NCI-H2029 (cell line): ENCODE results near the gene HSD17B2.

Source experiments
- DNase-seq: peaks from one replicate; lab custom pipeline; 2025; lab: John Stamatoyannopoulos, UW

HSD17B2 gene

GRCh38 chr16:82019535-82019934 is 15.5 kb upstream of the HSD17B2 start:
- DNase-seq = no peak

GRCh38 chr16:82020051-82020450 is 15.0 kb upstream of the HSD17B2 start:
- no peak for DNase-seq

DNA sequence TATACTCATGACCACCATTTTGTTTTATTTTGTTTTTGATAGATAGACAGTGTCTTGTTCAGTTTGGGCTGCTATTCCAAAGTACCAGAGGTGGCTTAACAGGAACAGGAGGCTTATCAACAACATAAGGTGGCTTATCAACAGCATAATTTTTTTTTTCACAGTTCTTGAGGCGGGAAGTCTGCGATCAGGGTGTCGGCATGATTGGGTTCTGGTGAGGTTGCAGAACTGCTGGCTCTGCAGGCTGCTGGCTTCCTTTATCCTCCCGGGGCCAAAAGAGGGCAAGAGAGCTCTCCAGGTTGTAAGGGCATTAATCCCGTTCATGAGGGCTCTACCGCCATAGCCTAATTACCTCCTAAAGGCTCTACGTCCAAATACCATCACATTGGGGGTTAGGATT is 11.8 kb upstream of the HSD17B2 start:
- DNase-seq = no peak

DNA sequence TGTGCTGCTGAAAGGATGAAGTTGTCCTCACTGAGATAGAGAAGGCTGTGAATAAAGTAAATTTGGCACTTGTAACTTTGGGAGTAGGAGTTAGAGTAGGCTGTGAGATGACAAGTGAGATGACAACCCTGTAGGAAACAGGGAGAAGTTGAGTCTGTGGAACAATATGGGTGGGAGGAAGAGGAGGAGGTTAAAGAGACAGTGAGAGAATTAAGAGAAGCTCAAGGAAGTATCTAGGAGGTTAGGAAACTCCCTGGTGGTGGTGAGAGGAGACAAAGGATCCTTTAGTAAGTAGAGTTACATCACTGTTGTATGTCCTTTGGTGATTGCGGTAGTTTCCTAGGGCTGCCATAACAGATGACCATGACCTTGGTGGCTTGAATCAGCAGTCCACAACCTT is 10.7 kb upstream of the HSD17B2 start:
- DNase-seq = no peak

- no peak for DNase-seq
Measured at GRCh38 chr16:82024883-82025282, 10.2 kb upstream of the HSD17B2 start.

- no peak for DNase-seq
Measured at GRCh38 chr16:82027629-82028064, 7.4 kb upstream of the HSD17B2 start.

- no peak for DNase-seq
Measured at GRCh38 chr16:82031116-82032084, 3.7 kb upstream of the HSD17B2 start.

- DNase-seq = peak; percentile 32
Measured at GRCh38 chr16:82033006-82033405, 2.0 kb upstream of the HSD17B2 start.

- no peak for DNase-seq
Measured at GRCh38 chr16:82033683-82034300, 1.3 kb upstream of the HSD17B2 start.

DNA sequence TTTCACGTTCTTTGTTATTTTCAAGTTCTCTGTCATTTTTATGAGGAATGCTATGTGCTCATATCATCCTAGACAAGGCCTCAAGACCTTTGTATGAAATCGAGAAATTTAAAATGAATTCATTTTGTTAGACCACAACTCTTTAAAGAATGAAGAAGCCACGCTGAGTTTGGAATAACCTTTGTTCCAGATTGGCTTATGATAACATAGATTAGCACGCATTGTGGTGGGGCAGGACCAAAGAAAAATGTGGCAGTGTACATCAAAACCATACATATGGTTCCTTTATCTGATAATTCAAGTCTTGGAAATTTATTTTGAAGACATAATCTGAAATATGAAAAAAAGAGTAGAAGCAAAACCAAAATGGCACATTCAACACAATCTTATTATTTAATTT is 2.2 kb downstream of the HSD17B2 start:
- DNase-seq = no peak

GRCh38 chr16:82037666-82038065 is 2.6 kb downstream of the HSD17B2 start:
- DNase-seq = no peak

DNA sequence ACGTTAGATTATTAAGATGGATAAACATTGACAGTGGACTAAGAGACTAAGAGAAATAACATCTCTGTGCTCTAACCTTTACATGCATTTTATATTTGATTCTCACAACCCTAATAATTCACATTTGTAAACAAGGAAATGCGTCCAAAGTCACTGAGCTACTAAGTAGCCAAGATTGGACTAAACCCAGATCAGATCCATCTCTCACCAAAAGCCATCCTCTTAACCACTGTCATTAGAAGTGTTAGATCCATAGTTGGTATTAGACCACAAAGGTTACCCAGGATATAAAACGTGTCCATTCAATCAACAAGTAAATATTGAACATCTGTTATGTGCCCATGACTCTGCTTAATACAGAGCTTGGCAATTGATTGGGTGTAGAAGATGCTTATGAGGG is 5.2 kb downstream of the HSD17B2 start:
- DNase-seq = no peak

- DNase-seq = no peak
Measured at GRCh38 chr16:82041542-82041941, 6.5 kb downstream of the HSD17B2 start.

- no peak for DNase-seq
Measured at GRCh38 chr16:82042144-82042543, 7.1 kb downstream of the HSD17B2 start.

GRCh38 chr16:82042846-82043245 is 7.8 kb downstream of the HSD17B2 start:
- DNase-seq = no peak

DNA sequence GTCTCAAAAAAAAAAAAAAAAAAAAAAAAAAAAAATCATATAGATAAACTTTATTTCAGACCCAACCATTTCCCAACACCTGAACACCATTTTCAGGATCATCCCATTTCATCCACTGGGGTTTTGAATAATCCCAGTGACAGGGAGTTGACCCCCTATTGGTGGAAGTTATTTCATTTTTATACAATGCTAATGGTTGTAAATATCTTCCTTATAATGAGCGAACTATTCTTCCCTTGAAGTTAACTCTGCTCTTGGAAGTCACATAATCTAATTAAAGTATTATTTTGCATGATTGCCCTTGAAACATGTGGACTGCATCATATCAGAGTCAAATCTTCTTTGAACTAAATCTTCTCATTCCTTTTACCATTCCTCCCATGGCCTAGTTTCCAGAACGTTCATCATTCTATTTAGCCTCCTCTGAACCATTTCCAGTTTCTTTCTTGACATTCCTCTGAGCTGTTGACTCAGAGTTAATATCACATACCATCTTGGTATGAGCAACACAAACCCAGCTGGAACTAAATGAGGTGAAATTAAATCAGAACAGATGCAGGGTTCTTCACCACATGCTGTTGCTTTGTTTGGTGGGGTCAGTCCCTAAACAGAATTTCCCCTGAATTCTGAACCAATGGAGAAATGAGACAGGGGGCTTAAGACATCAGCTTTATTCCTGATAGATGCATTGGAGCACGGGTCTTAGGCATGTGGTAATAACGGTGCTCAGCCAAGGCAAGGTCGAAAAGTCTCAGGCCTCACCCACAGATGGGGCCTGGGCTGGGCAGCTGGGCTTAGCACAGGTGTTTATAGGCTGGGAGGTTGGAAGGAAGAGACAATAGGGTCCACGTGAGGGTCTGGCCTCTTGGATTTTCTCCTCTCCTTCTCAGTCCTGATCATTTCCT is 8.9 kb downstream of the HSD17B2 start:
- no peak for DNase-seq

- no peak for DNase-seq
Measured at GRCh38 chr16:82044585-82044911, 9.5 kb downstream of the HSD17B2 start.

DNA sequence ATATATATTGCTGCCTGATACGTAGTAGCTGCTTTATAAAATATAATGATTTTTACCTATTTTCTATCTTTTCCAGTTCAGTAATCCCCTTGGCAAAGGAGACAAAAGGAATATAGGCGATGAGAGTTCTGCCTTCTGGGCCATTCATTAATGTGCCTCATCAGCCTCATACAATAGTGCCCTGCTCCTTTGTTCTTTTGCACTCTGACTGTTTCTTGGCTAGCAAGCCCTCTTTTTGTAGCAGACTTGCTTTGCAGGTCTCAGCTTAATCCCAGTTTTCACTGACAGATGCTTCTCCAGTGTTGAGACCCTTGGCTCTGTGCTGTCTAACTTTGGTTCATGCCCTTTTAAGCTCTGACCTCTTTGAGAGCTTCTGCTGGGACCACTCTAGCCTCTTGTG is 10.4 kb downstream of the HSD17B2 start:
- no peak for DNase-seq

GRCh38 chr16:82046541-82046940 is 11.5 kb downstream of the HSD17B2 start:
- DNase-seq = no peak

DNA sequence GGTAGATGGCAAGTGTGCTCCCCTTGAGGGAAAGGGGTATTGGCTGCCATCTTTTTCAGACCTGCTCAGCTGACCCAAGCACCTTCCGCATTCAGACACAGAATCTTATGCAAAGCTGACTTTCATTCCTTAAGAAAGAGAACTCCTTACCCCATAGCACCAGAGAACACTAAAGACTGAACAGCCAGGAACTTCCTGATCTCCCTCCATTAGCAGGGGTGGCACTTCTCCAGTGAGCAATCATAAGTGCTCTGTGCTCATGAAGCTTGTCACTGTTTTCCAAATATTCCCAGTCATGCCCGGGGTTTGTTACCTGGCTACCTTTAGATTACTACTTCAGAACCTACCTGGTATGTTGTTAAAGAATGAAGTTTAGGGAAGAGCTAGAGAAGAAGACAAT is 11.9 kb downstream of the HSD17B2 start:
- no peak for DNase-seq

- no peak for DNase-seq
Measured at GRCh38 chr16:82047374-82047773, 12.3 kb downstream of the HSD17B2 start.

DNA sequence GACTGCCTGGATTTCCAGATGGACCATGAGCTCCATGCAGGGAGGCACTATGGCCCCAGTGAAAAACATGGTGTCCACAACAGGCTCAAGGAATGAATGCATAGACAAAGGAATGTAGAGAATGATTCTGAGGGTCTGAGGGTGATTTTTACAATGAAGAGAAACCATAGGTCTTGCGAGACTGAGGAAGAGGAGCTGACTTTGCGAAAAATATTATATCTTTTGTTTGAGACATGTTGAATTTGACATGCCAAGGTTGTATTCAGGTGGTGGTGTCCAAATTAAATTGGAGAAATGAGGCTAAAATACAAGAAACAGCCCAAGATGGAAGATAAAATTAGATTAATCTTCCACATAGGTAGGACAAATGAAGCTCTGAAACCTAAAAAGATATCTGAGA is 12.7 kb downstream of the HSD17B2 start:
- no peak for DNase-seq

GRCh38 chr16:82049484-82049883 is 14.4 kb downstream of the HSD17B2 start:
- DNase-seq = no peak
